Right ventricle myocardium inferior (tissue), 1 donor: Measurements from ENCODE around the gene ELK4. TPM values are rescaled to one million over a fixed set of nuclear protein-coding genes. Genes with fewer than 3 reads are reported as not detected.

ENCODE experiments used
- ATAC-seq: fragments of 200-7000 bp; cut with Tn5 transposase; one replicate; pipeline ENCODE4 v1.9.1; 2020; ENCODE audit warnings: mild to moderate bottlenecking, moderate library complexity
- DNase-seq: peaks from one replicate; pipeline ENCODE4 v3.0.0; 2021; ENCODE audit errors: missing footprints
- intact Hi-C: fragments of 100-400 bp; cut with DNase I; formaldehyde crosslinking; loops from one replicate; pipeline ENCODE4 v1.11.0; 2022
- long read RNA-seq: library from polyadenylated mRNA; unstranded; transcript quantifications from one replicate; pipeline ENCODE4 v2.0.0, GENCODE V29; 2021
- total RNA-seq: library from RNA; stranded (reverse); fragmentation: NEBNext Ultra II Directional; extraction: Animal tissue kit (Norgen Biotek cat#: 25700); gene quantifications from one replicate; pipeline ENCODE4 v1.2.1, GENCODE V29; 2021
- donor health status: DM: no; HTN: yes; CAD: no; lungs with severe emphysema.

The ELK4 gene, protein sequence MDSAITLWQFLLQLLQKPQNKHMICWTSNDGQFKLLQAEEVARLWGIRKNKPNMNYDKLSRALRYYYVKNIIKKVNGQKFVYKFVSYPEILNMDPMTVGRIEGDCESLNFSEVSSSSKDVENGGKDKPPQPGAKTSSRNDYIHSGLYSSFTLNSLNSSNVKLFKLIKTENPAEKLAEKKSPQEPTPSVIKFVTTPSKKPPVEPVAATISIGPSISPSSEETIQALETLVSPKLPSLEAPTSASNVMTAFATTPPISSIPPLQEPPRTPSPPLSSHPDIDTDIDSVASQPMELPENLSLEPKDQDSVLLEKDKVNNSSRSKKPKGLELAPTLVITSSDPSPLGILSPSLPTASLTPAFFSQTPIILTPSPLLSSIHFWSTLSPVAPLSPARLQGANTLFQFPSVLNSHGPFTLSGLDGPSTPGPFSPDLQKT
- total RNA-seq = 35.5 TPM
- long read RNA-seq, full-length matches to known transcripts = 1 of 1 reads
- long read RNA-seq, partial matches to known transcripts = 0 of 1 reads
- long read RNA-seq, other reads (novel, unspliced or antisense) = 0 of 1 reads

DNA sequence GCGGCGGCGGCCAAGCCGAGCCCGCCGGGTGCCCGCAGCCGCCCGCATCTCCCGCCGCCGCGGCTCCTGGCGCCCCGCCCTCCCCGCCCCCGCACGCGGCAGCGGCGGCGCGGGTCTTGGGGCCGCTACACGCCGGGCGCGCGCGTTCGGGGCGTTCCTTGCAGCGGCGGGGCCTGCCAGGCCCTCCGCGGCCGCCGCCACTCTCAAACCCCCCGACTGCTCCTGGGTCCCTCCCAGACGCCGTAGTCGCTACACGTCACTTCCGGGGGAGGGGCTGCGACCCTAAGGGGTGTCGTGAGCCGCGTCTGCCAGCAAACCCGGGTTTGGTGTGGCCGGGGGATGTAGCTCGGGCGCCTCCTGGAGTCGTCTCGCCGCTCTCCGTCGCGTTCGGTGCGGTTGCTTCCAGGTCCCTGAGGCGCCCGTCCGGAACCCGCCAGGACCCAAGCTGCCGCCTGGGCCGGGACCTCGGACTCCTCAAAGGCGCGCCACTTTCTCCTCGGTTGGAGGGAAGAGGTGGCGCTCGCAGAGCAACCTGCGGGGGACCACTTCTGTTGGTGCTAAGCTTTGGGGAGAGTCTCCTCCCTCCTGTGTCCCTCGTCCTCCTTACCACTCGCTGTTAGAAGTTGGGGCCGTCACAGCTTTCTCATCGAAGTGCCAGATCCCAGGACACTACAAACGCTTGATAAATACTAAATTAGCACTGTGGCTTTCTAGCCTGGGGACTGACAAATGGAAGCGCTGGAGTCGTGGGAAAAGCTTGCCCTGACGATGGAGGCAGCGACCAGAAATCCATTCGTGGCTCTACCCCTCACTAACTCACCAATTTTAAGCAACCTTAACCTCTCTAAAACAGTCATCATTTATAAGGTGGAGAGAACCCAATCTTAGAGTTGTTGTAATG is at the start of gene ELK4:
ELK4 (minus strand) TSS at position 244 of the 901 bp plus-strand sequence. CDS start 8,129 bp downstream, outside the sequence.
- peak; percentile 99 for DNase-seq
- ATAC-seq = peak; percentile 99
- intact Hi-C loops = loop anchor here (1.0 to 5.0 kb wide), 3 partner anchors 40 to 145 kb away; no protein-coding TSS in a partner anchor

DNA sequence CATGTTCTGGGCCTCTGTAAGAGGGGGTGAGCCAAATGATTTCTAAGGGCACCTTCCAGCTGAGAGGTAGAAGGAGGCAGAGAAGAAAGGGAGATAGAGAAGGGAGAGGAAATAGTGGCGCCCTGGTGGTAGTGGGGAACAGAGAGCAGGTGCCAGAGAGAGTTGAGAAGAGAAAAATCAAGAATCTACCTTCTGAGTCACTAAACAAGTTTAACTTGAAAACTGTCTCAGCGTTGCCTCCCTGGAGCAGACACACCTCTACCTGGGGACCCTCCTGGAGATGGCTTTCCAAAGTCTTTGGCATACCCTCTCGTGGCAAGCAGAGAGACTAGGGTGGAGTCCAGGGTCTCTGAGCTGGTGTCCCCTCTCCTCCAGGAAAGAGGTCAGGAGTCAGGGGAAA is 49.6 kb upstream of the ELK4 start:
- DNase-seq = no peak
- intact Hi-C loops = no loop called here
- ATAC-seq = no peak

DNA sequence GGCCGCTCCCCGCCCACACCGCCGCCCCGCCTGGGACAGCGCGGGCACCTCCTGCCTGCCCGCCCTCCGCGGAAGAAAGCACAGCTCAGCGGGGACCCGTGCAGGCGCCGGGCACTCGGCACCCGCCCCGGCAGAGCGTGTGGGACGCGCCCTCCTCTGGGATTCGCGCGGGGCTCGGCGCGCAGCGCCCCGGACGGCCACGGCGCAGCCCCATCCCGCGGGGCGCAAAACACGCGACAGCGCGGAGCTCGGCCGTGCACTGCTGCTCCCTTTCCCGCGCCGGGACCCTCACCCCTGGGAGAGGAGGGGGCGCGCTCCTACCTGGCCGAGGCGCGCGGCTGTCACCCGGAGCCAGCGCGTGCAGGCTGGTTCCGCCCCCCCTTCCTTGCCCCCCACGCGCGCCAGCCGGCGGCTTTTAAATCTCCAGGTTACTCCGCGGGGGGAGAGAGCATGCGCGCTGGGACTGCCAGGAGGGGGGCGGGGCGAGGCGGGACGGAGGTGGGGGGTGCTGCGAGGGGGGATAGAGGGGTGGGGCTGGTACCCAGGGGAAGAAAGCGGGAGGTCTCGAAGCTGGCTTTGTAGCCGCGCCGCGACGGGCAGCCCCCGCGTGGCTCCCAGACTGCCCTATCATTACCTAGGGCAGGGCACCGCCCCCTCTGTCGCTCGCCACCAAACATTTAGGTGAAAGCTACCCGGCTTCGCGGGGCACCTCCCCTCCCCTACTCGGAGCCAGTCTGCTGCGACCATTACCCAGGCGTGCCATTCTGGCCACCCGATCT is 48.5 kb upstream of the ELK4 start, which contains the start of gene SLC45A3:
SLC45A3 (minus strand) TSS at position 437 of the 779 bp plus-strand sequence. CDS start 15,853 bp downstream, outside the sequence.
- DNase-seq (no peak), ATAC-seq (peak; percentile 54)
- intact Hi-C loops = no loop called here

DNA sequence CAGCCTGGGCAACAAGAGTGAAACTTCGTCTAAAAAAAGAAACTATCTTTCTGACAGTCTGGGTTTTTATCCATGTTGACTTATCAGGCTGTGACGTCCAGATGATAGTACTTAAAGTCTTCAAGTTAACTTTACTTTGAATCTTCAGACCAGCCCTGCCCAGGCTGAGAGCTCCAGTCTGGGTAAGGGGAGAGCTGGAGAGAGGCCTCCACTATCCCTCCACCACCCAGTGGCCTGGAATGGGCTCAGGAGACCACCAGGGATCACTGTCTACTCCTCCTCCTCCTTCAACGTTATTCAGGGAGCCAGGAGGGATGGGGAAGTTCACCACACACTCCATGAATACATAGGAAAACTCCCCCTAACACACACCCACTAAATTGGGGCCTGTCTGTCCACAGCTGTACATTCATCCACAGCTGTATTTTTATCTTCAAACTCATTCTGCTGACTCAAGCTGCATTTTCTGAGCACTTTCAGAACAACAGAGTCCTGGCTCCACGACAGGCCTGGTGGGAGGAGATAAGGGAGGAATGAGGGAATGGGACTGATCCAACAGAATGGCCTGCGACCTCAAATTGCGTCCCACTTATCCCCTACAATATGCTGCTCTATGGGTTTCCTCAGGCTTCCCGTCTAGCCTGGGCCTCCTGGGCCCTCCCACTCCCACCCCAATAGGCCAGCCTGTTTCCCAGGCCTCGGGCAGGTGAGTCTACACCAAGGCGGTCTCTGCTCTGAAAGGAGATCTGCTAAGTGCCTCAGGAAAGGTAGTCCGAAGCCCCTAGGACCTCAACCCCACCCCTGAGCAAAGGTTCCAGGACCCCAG is 46.7 kb upstream of the ELK4 start:
- intact Hi-C loops = no loop called here
- DNase-seq (no peak), ATAC-seq (peak; percentile 29)

DNA sequence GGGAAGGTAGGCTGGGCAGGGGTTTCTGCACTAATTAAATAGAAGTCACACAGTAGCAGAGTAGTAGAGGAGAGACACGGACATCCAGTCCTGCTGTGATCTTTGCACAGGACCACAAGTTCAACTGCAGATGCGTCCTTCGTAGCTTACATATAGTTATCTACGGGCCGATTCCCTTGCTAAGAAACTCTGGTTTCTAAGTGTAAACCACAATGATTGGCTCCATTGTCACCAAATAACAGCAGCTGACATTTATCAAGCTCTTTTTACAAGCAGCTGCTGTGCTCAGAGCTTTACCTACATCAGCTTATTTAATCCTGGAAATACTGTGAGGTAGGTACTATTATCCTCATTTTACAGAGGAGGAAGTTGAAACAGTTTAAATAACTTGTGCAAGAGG is 45.4 kb upstream of the ELK4 start:
- intact Hi-C loops = no loop called here
- no peak for ATAC-seq
- no peak for DNase-seq

DNA sequence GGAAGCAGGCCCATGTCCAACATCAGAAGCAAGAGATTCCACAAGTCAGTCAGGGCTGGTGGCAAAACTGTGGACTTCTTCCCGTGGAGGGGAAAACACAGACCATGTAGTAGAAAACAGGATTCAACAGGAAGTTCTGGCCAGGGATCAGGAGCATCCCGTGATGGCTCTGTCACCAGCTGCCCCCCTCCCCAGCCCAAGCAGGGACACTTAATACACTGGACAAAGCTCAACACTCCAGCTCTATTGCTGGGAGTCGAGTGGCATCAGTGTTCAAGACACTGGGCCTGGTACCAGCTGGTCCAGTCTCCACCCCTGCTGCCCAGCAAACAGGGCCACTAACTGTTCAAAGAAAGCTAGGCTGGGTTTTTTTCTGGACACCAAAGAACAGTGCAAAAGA is 44.8 kb upstream of the ELK4 start:
- intact Hi-C loops = no loop called here
- DNase-seq = no peak
- no peak for ATAC-seq

DNA sequence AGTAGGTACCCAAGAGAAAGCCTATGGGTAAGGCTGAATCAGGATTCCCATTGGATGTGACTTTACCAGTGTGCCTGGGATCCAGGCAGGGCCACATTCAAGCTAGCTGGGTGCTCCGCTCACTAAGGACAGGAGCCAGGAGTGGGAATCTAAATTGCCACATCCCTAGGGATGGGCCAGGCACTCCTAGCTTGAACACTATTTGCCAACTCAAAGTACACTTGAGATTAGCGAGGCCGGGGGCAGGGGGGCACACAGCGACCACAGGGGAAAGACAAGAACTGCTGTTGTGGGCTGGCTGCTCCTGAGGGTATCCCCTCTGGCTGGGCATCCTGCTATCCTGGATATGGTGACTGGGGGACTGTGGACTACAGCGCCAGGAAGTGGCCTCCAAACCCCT is 44.2 kb upstream of the ELK4 start:
- ATAC-seq = no peak
- DNase-seq = no peak
- intact Hi-C loops = no loop called here

DNA sequence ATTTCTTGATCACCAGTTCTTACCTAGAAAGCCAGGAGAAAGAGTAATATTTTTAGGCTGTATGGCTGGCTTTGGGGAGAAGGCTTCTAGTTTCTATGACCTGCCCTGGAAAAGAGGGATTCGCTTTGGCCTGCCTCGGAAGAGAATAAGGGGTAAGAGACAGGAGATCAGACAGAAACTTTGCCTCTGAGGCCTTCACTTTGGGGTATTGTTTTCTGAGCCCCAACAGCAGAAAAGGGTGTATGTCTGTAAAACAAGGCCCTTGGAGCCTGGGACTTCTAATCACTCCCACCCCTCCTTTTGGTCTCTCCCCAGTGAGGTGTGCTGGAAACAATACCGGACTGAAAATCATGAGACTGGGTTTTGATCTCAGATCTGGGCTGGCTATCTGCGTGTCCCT is 43.4 kb upstream of the ELK4 start:
- ATAC-seq = no peak
- DNase-seq = no peak
- intact Hi-C loops = no loop called here

DNA sequence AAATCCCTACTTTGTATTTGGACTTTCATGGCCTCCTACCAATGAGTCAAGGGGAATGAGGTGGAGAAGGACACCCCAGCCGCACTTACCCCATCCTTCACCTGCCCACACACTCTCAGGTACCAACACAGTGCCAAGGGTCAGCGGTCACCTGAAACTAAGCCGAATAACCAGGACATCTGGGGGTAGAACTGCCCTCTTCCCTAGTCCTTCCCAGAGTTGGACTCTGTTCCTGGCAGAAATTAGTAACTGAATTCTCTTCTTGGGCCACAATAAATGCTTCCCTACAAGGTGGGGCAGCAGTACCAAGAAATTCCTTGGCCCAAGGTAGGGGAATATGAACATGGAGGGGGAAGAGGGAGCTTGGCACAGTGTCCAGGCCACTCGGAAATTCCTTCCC is 41.2 kb upstream of the ELK4 start:
- ATAC-seq (no peak), DNase-seq (no peak)
- intact Hi-C loops = no loop called here

DNA sequence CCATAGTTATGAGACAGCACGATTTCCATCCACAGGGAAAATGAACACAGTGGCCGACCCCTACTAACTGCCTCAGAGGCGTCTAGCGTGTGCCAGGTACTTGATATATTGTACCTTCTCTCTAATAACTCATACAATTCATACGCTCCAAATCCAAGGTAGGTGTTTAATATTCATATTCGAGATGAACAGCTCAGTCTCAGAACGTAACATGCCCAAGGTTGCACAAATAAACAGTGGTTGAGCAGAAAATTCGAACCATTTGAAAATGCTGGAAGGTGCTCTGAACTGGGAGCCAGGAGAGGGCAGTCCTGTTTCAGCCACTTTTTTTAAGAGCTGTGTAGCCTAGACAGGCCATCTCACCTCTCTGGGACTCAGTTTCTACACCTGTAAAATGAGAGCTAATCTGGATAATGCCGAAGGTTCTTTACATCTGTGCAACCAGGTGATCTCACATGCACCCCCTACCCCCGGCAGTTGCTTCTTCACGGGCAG is 40.6 kb upstream of the ELK4 start:
- intact Hi-C loops = no loop called here
- ATAC-seq (no peak), DNase-seq (no peak)

DNA sequence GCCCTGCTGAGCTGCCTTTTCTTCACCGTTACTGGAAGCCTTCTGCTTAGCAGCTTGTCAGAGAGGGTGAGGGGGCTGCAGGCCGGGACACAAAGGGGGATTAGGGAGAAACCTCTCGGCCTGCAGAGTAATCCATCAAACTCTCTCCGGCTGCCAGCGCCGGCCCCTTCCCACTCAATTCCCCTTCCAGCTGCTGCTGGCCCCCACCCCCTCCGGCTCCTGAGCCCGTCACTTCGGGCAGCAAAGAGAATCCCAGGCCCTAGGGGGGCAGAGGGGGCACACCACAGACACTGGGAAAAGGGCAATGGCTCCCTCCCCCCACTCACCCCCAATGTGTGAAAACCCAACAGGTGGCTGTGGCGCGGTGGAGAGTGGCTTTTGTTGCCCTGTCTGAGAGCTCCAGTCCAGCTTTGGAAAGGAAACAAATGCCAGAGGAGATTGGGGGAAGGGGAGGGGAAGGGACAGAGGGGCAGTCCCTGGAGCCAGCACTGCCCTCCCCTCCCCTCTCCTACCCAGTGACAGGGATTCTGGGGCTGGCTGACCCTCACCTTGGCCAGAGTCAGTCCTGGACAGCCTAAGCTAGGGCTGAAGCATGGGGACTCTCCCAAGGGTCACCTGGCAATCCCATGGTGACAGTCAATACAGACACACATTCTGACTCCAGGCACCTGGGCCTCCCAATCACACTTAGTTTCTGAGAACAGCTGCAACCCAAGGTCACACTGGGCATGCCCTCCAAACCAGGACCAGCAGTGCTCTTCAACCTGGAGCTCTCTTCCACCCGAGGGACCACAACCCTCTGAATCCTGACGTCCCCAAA is 39.0 kb upstream of the ELK4 start:
- DNase-seq (no peak), ATAC-seq (peak; percentile 30)
- intact Hi-C loops = no loop called here

DNA sequence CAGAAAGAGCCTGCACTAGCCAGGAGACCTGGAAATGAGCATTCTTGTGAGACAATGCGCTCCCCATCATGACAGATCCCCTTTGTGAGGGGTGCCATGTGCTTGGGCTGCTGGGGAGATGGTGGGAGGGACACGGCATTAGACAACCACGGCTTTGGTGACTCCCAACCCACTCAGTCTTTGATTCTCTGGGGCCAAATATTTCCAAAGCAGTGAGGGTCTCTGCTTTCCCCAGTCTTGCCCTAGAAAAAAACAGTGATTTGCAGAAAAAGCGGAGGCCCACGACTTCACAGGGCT is 38.3 kb upstream of the ELK4 start:
- DNase-seq = no peak
- ATAC-seq = no peak
- intact Hi-C loops = no loop called here

DNA sequence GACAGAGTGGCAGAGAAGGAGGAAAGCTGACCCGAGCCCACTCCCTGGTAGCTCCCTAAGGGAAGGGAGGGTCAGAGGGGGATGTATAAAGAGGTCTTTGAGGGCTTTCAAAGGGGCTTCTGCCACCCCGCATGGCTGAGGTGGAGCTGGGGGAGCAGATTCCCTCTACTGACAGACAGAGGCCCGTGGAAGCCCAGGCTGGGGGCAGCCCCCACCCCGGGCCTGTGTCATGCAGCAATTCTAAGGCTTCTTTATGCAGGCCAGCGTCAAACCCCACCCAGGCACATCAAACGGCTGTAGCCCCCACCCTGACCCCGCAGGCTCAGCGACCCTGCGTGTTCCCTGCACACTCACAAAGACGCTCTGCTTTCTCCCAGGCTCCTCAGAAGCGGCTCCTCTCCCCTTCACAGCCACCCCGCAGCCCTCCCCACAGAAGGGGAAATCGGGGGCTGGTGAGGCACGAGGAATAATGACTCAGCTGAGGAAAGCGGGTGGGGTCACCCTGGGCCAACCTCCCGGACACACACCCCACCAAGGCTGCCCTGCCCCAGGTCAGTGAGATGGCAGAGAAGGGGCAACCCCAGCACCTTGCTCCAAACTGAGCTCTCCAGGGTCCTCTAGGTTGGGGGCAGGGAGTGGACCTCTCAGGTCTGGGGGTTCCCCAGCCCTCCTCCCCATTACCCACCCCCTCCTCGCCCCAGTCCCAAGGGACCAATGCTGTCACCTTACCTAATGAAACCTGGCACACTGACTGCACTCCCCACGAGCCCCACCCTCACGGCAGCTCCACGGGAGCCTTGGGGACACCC is 37.7 kb upstream of the ELK4 start:
- DNase-seq (no peak), ATAC-seq (no peak)
- intact Hi-C loops = no loop called here

DNA sequence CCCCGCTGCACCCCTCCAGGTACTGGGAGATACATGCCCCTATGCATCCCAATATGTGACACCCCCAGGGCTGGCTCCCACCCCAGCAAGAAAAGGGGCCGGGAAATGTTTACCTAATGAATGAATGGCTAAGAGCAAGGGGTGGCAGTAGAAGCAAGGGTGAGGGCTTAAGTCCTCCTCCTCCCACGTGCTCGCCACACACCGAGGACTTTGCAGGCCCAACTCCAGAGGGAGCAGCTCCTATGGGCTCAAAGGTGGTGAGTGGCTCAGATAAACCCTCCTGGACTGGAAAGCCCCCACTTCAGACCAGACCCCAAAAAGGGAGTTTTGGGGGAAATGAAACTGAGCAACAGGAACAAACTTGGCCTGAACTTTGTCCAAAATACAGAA is 37.1 kb upstream of the ELK4 start:
- ATAC-seq (no peak), DNase-seq (no peak)
- intact Hi-C loops = no loop called here

DNA sequence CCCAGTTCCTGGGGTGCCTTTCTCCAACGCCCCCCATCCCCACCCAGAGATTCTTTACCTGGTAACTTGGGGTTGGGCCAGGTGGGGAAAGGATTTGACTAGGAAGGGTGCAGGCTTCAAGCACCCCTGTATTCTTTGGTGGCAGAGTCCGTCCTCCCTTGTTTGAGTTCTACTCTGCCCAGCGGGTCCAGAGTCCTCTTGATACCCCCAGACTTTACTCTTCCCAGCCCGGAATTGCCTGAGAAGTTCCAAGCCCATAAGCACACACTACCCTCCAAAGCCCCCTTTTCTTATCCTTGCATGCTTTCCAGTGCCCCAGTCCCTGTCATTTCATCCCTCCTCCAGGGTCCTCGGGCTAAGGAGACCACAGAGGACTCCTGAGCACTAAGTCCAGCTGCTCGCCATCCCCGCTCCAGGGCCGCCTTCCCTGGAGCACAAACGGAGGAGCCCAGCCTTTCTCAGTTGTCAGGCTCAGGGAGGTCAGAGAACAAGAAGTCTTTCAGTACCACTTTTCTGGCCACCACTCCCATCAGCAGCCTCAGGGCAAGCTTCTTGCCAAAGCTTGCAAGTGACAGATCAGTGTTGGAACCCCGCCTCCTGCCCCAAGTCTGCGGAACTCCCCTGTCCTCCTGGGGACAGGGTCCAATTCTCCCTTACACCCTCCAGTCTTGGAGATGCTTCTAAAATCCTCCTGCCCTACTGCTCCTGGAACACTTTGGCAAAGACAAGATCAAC is 36.3 kb upstream of the ELK4 start:
- no peak for ATAC-seq

More for the DNA sequence above, 36.3 kb upstream of the ELK4 start:
- DNase-seq = no peak
- intact Hi-C loops = no loop called here
